IMR-90 (cell line): Measurements from ENCODE around the gene MTA3. TPM values are rescaled to one million over a fixed set of nuclear protein-coding genes. Genes with fewer than 3 reads are reported as not detected.

Source experiments
- ATAC-seq: fragments of 200-7000 bp; cut with Tn5 transposase; 2 replicates; pipeline ENCODE4 v1.9.1; 2020; ENCODE audit warnings: low read depth, mild to moderate bottlenecking, moderate library complexity
- BruUV-seq: library from RNA; stranded (reverse); fragments of 400-500 nt; replicated peaks from 2 replicates; lab custom pipeline; 2021; lab: Mats Ljungman, UMichigan
- CTCF ChIA-PET: fragments of 300-600 bp; formaldehyde crosslinking; extraction: SDS; loops from one replicate; lab custom pipeline; 2021; ENCODE audit warnings: antibody characterized with exemption; lab: Yijun Ruan, JAX
- POLR2A ChIA-PET: fragments of 300-600 bp; sonication (Branson Sonifier 250); formaldehyde crosslinking; loops from one replicate; lab custom pipeline; 2022; ENCODE audit warnings: antibody characterized with exemption; ENCODE audit not compliant: unreplicated experiment; lab: Charles Lee
- DNase-seq: peaks from one replicate; pipeline ENCODE4 v3.0.0; 2013
- H2AFZ ChIP-seq: replicated peaks from 2 replicates; pipeline ENCODE3; 2013; ENCODE audit warnings: low read length, mild to moderate bottlenecking; ENCODE audit not compliant: poor library complexity
- H2AK5ac ChIP-seq: 2 replicates; pipeline ENCODE4 v1.6.1; 2013; ENCODE audit warnings: low read depth, low read length, inconsistent platforms
- H2AK9ac ChIP-seq: replicated peaks from 2 replicates; pipeline ENCODE3; 2013; ENCODE audit warnings: mild to moderate bottlenecking, low read depth, low read length, moderate library complexity; ENCODE audit not compliant: poor library complexity
- H2BK120ac ChIP-seq: 2 replicates; pipeline ENCODE4 v1.6.1; 2013; ENCODE audit warnings: low read depth, low read length, inconsistent platforms
- H2BK15ac ChIP-seq: 3 replicates; pipeline ENCODE4 v1.6.1; 2013; ENCODE audit warnings: low read depth, low read length, inconsistent platforms
- H2BK20ac ChIP-seq: 2 replicates; pipeline ENCODE4 v1.6.1; 2013; ENCODE audit warnings: low read depth, mild to moderate bottlenecking, inconsistent platforms, low read length, moderate library complexity
- H2BK5ac ChIP-seq: 2 replicates; pipeline ENCODE4 v1.6.1; 2013; ENCODE audit warnings: mild to moderate bottlenecking, low read depth, low read length, inconsistent platforms; ENCODE audit not compliant: poor library complexity, severe bottlenecking
- H3K14ac ChIP-seq: replicated peaks from 2 replicates; pipeline ENCODE4 v1.6.1; 2013; ENCODE audit warnings: low read depth, low read length, inconsistent platforms
- H3K18ac ChIP-seq: 2 replicates; pipeline ENCODE4 v1.6.1; 2013; ENCODE audit warnings: low read depth, low read length, control low read depth
- H3K23ac ChIP-seq: 2 replicates; pipeline ENCODE4 v1.6.1; 2013; ENCODE audit warnings: low read depth, low read length, inconsistent platforms
- H3K27ac ChIP-seq: 2 replicates; pipeline ENCODE4 v1.5.1; 2013; ENCODE audit warnings: mild to moderate bottlenecking, control low read depth, low read length; ENCODE audit not compliant: insufficient read depth
- H3K27me3 ChIP-seq: 2 replicates; pipeline ENCODE4 v1.6.1; 2013; ENCODE audit warnings: low read length; ENCODE audit not compliant: control insufficient read depth, insufficient read depth
- H3K36me3 ChIP-seq: 2 replicates; pipeline ENCODE4 v1.6.1; 2013; ENCODE audit warnings: low read length, mixed read lengths; ENCODE audit not compliant: control insufficient read depth, insufficient read depth
- H3K4ac ChIP-seq: 2 replicates; pipeline ENCODE4 v1.6.1; 2013; ENCODE audit warnings: low read depth, low read length, inconsistent platforms
- H3K4me1 ChIP-seq: 2 replicates; pipeline ENCODE4 v1.6.1; 2013; ENCODE audit warnings: low read length, mixed read lengths; ENCODE audit not compliant: control insufficient read depth, insufficient read depth
- H3K4me2 ChIP-seq: 2 replicates; pipeline ENCODE4 v1.6.1; 2013; ENCODE audit warnings: low read depth, mild to moderate bottlenecking, control low read depth, low read length, moderate library complexity
- H3K4me3 ChIP-seq: 2 replicates; pipeline ENCODE4 v1.5.1; 2013; ENCODE audit warnings: low read depth, mild to moderate bottlenecking, control low read depth, low read length, moderate library complexity; ENCODE audit not compliant: insufficient read depth
- H3K56ac ChIP-seq: 2 replicates; pipeline ENCODE4 v1.6.1; 2013; ENCODE audit warnings: low read length, inconsistent platforms; ENCODE audit not compliant: insufficient read depth; ENCODE audit errors: extremely low read depth
- H3K79me1 ChIP-seq, 2 experiments: 2 replicates each; pipeline ENCODE4 v1.6.1; 2013; ENCODE audit warnings: low read length in 2 of 2, inconsistent platforms in 1 of 2, low read depth in 1 of 2
- H3K9ac ChIP-seq: 2 replicates; pipeline ENCODE4 v1.6.1; 2013; ENCODE audit warnings: low read depth, low read length, control low read depth
- H3K9me1 ChIP-seq: 2 replicates; pipeline ENCODE4 v1.6.1; 2013; ENCODE audit warnings: low read length, inconsistent platforms; ENCODE audit not compliant: insufficient read depth
- H3K9me3 ChIP-seq: 2 replicates; pipeline ENCODE4 v1.6.1; 2013; ENCODE audit warnings: low read length; ENCODE audit not compliant: control insufficient read depth, insufficient read depth
- H4K20me1 ChIP-seq: 2 replicates; pipeline ENCODE4 v1.6.1; 2013; ENCODE audit warnings: low read length, inconsistent platforms; ENCODE audit not compliant: insufficient read depth
- H4K5ac ChIP-seq: 2 replicates; pipeline ENCODE4 v1.6.1; 2013; ENCODE audit warnings: mild to moderate bottlenecking, low read depth, low read length, control low read depth
- H4K8ac ChIP-seq, 2 experiments: 2 replicates each; pipeline ENCODE4 v1.6.1; 2013; ENCODE audit warnings: low read depth in 2 of 2, low read length in 2 of 2, control low read depth in 1 of 2, inconsistent platforms in 1 of 2
- H4K91ac ChIP-seq: 2 replicates; pipeline ENCODE4 v1.6.1; 2013; ENCODE audit warnings: low read depth, low read length, inconsistent platforms; ENCODE audit not compliant: insufficient read depth
- CEBPB ChIP-seq: IDR thresholded peaks from 2 replicates; pipeline ENCODE4 v1.6.1; 2012; ENCODE audit warnings: low read depth, low read length, improper control_type of control experiment
- ELK1 ChIP-seq: fragments of 150-350 bp; IDR thresholded peaks from 2 replicates; pipeline ENCODE4 v1.6.1; 2016; ENCODE audit warnings: low read depth, mild to moderate bottlenecking, low read length, moderate library complexity, borderline replicate concordance
- FOS ChIP-seq: fragments of 150-350 bp; IDR thresholded peaks from 2 replicates; pipeline ENCODE4 v1.6.1; 2016; ENCODE audit warnings: low read depth, low read length
- MAFK ChIP-seq: IDR thresholded peaks from 2 replicates; pipeline ENCODE4 v1.6.1; 2012; ENCODE audit warnings: low read depth, low read length, improper control_type of control experiment
- MAZ ChIP-seq: IDR thresholded peaks from 2 replicates; pipeline ENCODE4 v1.6.1; 2012; ENCODE audit warnings: low read depth, mild to moderate bottlenecking, low read length, improper control_type of control experiment, moderate library complexity, borderline replicate concordance
- MXI1 ChIP-seq: IDR thresholded peaks from 2 replicates; pipeline ENCODE4 v1.6.1; 2012; ENCODE audit warnings: low read depth, mild to moderate bottlenecking, low read length, moderate library complexity, borderline replicate concordance
- NFE2L2 ChIP-seq: fragments of 150-350 bp; IDR thresholded peaks from 2 replicates; pipeline ENCODE4 v1.6.1; 2016; ENCODE audit warnings: low read depth, mild to moderate bottlenecking, low read length
- POLR2A ChIP-seq: IDR thresholded peaks from 2 replicates; pipeline ENCODE4 v1.6.1; 2012; ENCODE audit warnings: mild to moderate bottlenecking, low read depth, low read length
- RAD21 ChIP-seq: IDR thresholded peaks from 2 replicates; pipeline ENCODE4 v1.6.1; 2012; ENCODE audit warnings: low read length, improper control_type of control experiment
- RCOR1 ChIP-seq: IDR thresholded peaks from 2 replicates; pipeline ENCODE4 v1.6.1; 2012; ENCODE audit warnings: mild to moderate bottlenecking, low read length, improper control_type of control experiment; ENCODE audit not compliant: insufficient replicate concordance
- RFX5 ChIP-seq: IDR thresholded peaks from 2 replicates; pipeline ENCODE4 v1.8.0; 2012; ENCODE audit warnings: low read depth, mild to moderate bottlenecking, low read length, moderate library complexity
- SMC3 ChIP-seq: fragments of 150-350 bp; IDR thresholded peaks from 2 replicates; pipeline ENCODE4 v1.6.1; 2016; ENCODE audit warnings: low read depth, mild to moderate bottlenecking, antibody characterized with exemption, low read length, moderate library complexity
- WGBS, 2 experiments: methylation state at CpG; one replicate each; pipeline versions ENCODE4 v1.1.5 to v1.1.7; 2013; ENCODE audit warnings: missing lambda C conversion rate in 2 of 2; ENCODE audit not compliant: insufficient read length in 1 of 2; ENCODE audit errors: extremely low coverage in 2 of 2; 5-methylcytosine and 5-hydroxymethylcytosine counted together
- dilution Hi-C: fragments of 300-500 bp; cut with HindIII; formaldehyde crosslinking; loops from one replicate; pipeline ENCODE4 v1.14.3; 2018; ENCODE audit warnings: low sequenced_read_pairs; ENCODE audit not compliant: unreplicated experiment
- in situ Hi-C: fragments of 300-500 bp; cut with MboI; formaldehyde crosslinking; loops from 3 replicates; pipeline ENCODE4 v1.14.3; 2019; ENCODE audit warnings: low sequenced_read_pairs, inconsistent platforms, mixed read lengths
- intact Hi-C: fragments of 100-400 bp; cut with micrococcal nuclease; formaldehyde crosslinking; loops from 2 replicates; pipeline ENCODE4 v1.10.0; 2022
- polyA plus RNA-seq, 3 experiments: library from polyadenylated mRNA; depleted of rRNA; stranded (reverse); fragments of >200 nt; gene quantifications; 2 replicates each; pipeline ENCODE4 v1.2.3, GENCODE V29; 2012; ENCODE audit warnings: low replicate concordance in 1 of 3
- total RNA-seq: library from RNA; depleted of rRNA; stranded (reverse); fragments of >200 nt; gene quantifications from 2 replicates; pipeline ENCODE4 v1.2.3, GENCODE V29; 2012

MTA3 gene
- total and polyA plus RNA-seq, 2 of the 4 experiments (the other 2 are of a cell fraction), result 31.9 to 34.3 TPM

DNA sequence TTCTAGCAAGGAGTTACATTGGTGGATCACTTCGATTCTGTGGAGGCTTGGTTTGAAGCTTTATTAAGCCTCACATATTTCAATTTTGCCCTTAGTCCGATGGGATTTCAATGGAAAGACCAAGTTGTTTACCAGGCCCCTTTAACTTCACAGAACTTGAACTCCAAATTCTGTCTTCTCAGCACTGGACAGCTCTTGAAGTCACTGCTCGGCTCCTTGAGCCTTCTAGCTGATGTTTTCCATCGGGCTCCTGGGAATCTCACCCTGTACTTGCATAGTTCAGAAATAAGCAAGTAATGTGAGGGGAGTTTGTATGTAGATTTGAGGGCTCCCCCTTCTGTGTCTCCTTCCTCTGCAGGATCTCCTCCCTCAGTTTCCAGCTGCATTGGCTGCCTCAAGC lies 180.4 kb downstream of the MTA3 start:
- no peaks in the 10 kb centered on the region for H4K20me1 ChIP-seq
- H4K91ac ChIP-seq, result no peak overlapping the region
- TF ChIP-seq CEBPB, result no peak
- no peak for TF ChIP-seq POLR2A
- no peak for TF ChIP-seq MAFK
- no peak for TF ChIP-seq RCOR1
- no peak for TF ChIP-seq FOS
- TF ChIP-seq ELK1, result no peak
- no peak for TF ChIP-seq MXI1
- TF ChIP-seq MAZ, result no peak
- no peak for TF ChIP-seq RFX5
- no peak for TF ChIP-seq RAD21
- no peak for TF ChIP-seq SMC3
- TF ChIP-seq NFE2L2, result no peak
- intact Hi-C loops, result no loop called here
- ChIA-PET CTCF (no interaction called here), POLR2A (no interaction called here)
- peaks cover 3% of the 10 kb centered on the region; the same call in 1 of the 2 replicates for H3K36me3 ChIP-seq
- no peak overlapping the region for H2AK9ac ChIP-seq
- no peak overlapping the region for H3K23ac ChIP-seq
- no peak overlapping the region for H3K27ac ChIP-seq
- no peak overlapping the region for H2AK5ac ChIP-seq
- no peak overlapping the region for H2BK15ac ChIP-seq
- no peak overlapping the region for H3K4ac ChIP-seq
- H3K27me3 ChIP-seq, result no peaks in the 10 kb centered on the region
- no peaks in the 10 kb centered on the region for H3K9me3 ChIP-seq
- DNase-seq (no peak), ATAC-seq (no peak)
- no peak overlapping the region for H2AFZ ChIP-seq
- no peak overlapping the region for H3K14ac ChIP-seq
- in situ Hi-C loops, result no loop called here
- no peak overlapping the region for H2BK120ac ChIP-seq
- H4K5ac ChIP-seq, result no peak overlapping the region
- no peaks in the 10 kb centered on the region for H3K9me1 ChIP-seq
- H3K4me2 ChIP-seq, result no peak overlapping the region
- no TSS peak for BruUV-seq
- H4K8ac ChIP-seq, result no peak overlapping the region
- H2BK5ac ChIP-seq, result no peak overlapping the region
- H3K56ac ChIP-seq, result no peak overlapping the region
- no peak overlapping the region for H2BK20ac ChIP-seq
- no peak overlapping the region for H3K4me3 ChIP-seq
- no peaks in the 10 kb centered on the region for H3K4me1 ChIP-seq
- H3K79me1 ChIP-seq, result no peaks in the 10 kb centered on the region
- WGBS, 2 experiments, result no CpG with 5 or more reads among the region's 4 CpGs
- dilution Hi-C loops, result no loop called here
- H3K18ac ChIP-seq, result no peak overlapping the region
- no peak overlapping the region for H3K9ac ChIP-seq
